H9 (cell line): ENCODE results near the gene IFRD2. TPM values are rescaled to one million over a fixed set of nuclear protein-coding genes. Genes with fewer than 3 reads are reported as not detected.

ENCODE experiments used
- DNase-seq: peaks from one replicate; pipeline ENCODE4 v3.0.0-alpha.2; 2017
- H2AFZ ChIP-seq: one replicate; pipeline ENCODE4 v1.6.1; 2013; ENCODE audit warnings: mild to moderate bottlenecking, low read length, control low read depth, moderate library complexity
- H2AK5ac ChIP-seq: 2 replicates; pipeline ENCODE4 v1.6.1; 2013; ENCODE audit warnings: low read length, control low read depth, mixed read lengths; ENCODE audit not compliant: insufficient read length
- H2BK120ac ChIP-seq: one replicate; pipeline ENCODE4 v1.6.1; 2013; ENCODE audit warnings: low read depth, mild to moderate bottlenecking, low read length, control low read depth, inconsistent platforms; ENCODE audit not compliant: poor library complexity, severe bottlenecking
- H2BK12ac ChIP-seq: 2 replicates; pipeline ENCODE4 v1.6.1; 2013; ENCODE audit warnings: low read length, control low read depth, mixed read lengths, low read depth; ENCODE audit not compliant: insufficient read length
- H2BK15ac ChIP-seq: 2 replicates; pipeline ENCODE4 v1.6.1; 2013; ENCODE audit warnings: low read depth, low read length, control low read depth
- H2BK20ac ChIP-seq: one replicate; pipeline ENCODE4 v1.6.1; 2013; ENCODE audit warnings: low read depth, mild to moderate bottlenecking, low read length, control low read depth, inconsistent platforms; ENCODE audit not compliant: poor library complexity, severe bottlenecking
- H2BK5ac ChIP-seq: 2 replicates; pipeline ENCODE4 v1.6.1; 2013; ENCODE audit warnings: low read length, control low read depth, mixed read lengths; ENCODE audit not compliant: insufficient read length
- H3K14ac ChIP-seq: 2 replicates; pipeline ENCODE4 v1.6.1; 2013; ENCODE audit warnings: low read length, control low read depth; ENCODE audit not compliant: insufficient read depth
- H3K18ac ChIP-seq: 2 replicates; pipeline ENCODE4 v1.6.1; 2013; ENCODE audit warnings: low read depth, mild to moderate bottlenecking, mixed read lengths, low read length, control low read depth; ENCODE audit not compliant: insufficient read length
- H3K23ac ChIP-seq: 2 replicates; pipeline ENCODE4 v1.6.1; 2013; ENCODE audit warnings: low read length, control low read depth, mixed read lengths, low read depth; ENCODE audit not compliant: insufficient read length
- H3K23me2 ChIP-seq: 2 replicates; pipeline ENCODE4 v1.6.1; 2013; ENCODE audit warnings: low read depth, mild to moderate bottlenecking, mixed read lengths, low read length, control low read depth; ENCODE audit not compliant: insufficient read length, poor library complexity, severe bottlenecking
- H3K27ac ChIP-seq: 2 replicates; pipeline ENCODE4 v1.5.1; 2013; ENCODE audit warnings: low read length, control low read depth, mixed read lengths, low read depth; ENCODE audit not compliant: insufficient read length
- H3K27me3 ChIP-seq: 2 replicates; pipeline ENCODE4 v1.6.1; 2013; ENCODE audit warnings: low read length, control low read depth, inconsistent platforms; ENCODE audit not compliant: insufficient read depth
- H3K4ac ChIP-seq: 2 replicates; pipeline ENCODE4 v1.6.1; 2013; ENCODE audit warnings: low read depth, mild to moderate bottlenecking, control low read depth, inconsistent platforms, low read length, moderate library complexity
- H3K4me1 ChIP-seq: 2 replicates; pipeline ENCODE4 v1.6.1; 2013; ENCODE audit warnings: low read length, control low read depth, inconsistent platforms; ENCODE audit not compliant: insufficient read depth
- H3K4me2 ChIP-seq: 2 replicates; pipeline ENCODE4 v1.6.1; 2013; ENCODE audit warnings: low read length, control low read depth, mixed read lengths; ENCODE audit not compliant: insufficient read length, insufficient read depth
- H3K56ac ChIP-seq: 2 replicates; pipeline ENCODE4 v1.6.1; 2013; ENCODE audit warnings: low read depth, mild to moderate bottlenecking, mixed read lengths, low read length, control low read depth; ENCODE audit not compliant: insufficient read length
- H3K79me1 ChIP-seq: 2 replicates; pipeline ENCODE4 v1.6.1; 2013; ENCODE audit warnings: low read depth, mild to moderate bottlenecking, moderate library complexity, low read length, control low read depth, inconsistent platforms; ENCODE audit not compliant: insufficient read depth, poor library complexity, severe bottlenecking
- H3K79me2 ChIP-seq: 2 replicates; pipeline ENCODE4 v1.6.1; 2013; ENCODE audit warnings: low read length, control low read depth, inconsistent platforms; ENCODE audit not compliant: insufficient read depth
- H3K9ac ChIP-seq: 2 replicates; pipeline ENCODE4 v1.6.1; 2013; ENCODE audit warnings: low read length, control low read depth, mixed read lengths; ENCODE audit not compliant: insufficient read length; ENCODE audit errors: extremely low read depth
- H3K9me3 ChIP-seq: one replicate; pipeline ENCODE4 v1.6.1; 2013; ENCODE audit warnings: low read depth, low read length, inconsistent platforms; ENCODE audit not compliant: control insufficient read depth
- H3T11ph ChIP-seq: one replicate; pipeline ENCODE4 v1.6.1; 2013; ENCODE audit warnings: mild to moderate bottlenecking, low read length, control low read depth, inconsistent platforms
- H4K20me1 ChIP-seq: one replicate; pipeline ENCODE4 v1.6.1; 2013; ENCODE audit not compliant: control insufficient read depth, insufficient read length, insufficient read depth
- H4K5ac ChIP-seq: 2 replicates; pipeline ENCODE4 v1.6.1; 2013; ENCODE audit warnings: low read depth, mild to moderate bottlenecking, mixed read lengths, low read length, control low read depth; ENCODE audit not compliant: insufficient read length
- H4K8ac ChIP-seq: replicated peaks from 2 replicates; pipeline ENCODE4 v1.6.1; 2013; ENCODE audit warnings: low read length, control low read depth, mixed read lengths, low read depth; ENCODE audit not compliant: insufficient read length
- H4K91ac ChIP-seq: 2 replicates; pipeline ENCODE4 v1.6.1; 2013; ENCODE audit warnings: low read depth, mild to moderate bottlenecking, moderate library complexity, mixed read lengths, low read length, control low read depth; ENCODE audit not compliant: insufficient read length
- H3K27ac Mint-ChIP-seq, 3 experiments: 2 replicates in 2 of 3; 3 replicates in 1 of 3; pipeline ENCODE4 v1.8.0; 2020 to 2021; ENCODE audit warnings: mixed read lengths in 3 of 3, mild to moderate bottlenecking in 1 of 3, moderate library complexity in 1 of 3
- H3K27me3 Mint-ChIP-seq: 2 replicates; pipeline ENCODE4 v1.8.0; 2021; ENCODE audit warnings: low read depth, mild to moderate bottlenecking, moderate library complexity, mixed read lengths
- H3K36me3 Mint-ChIP-seq, 3 experiments: 2 replicates in 2 of 3; 3 replicates in 1 of 3; pipeline ENCODE4 v1.8.0; 2020 to 2021; ENCODE audit warnings: low read depth in 3 of 3, mixed read lengths in 3 of 3; ENCODE audit not compliant: insufficient read depth in 1 of 3
- H3K4me1 Mint-ChIP-seq, 2 experiments: 2 replicates each; pipeline ENCODE4 v1.8.0; 2020; ENCODE audit warnings: mixed read lengths in 2 of 2
- H3K4me3 Mint-ChIP-seq, 2 experiments: 2 replicates in 1 of 2; 3 replicates in 1 of 2; pipeline ENCODE4 v1.8.0; 2020 to 2021; ENCODE audit warnings: mild to moderate bottlenecking in 2 of 2, mixed read lengths in 2 of 2, moderate library complexity in 1 of 2
- H3K9me3 Mint-ChIP-seq, 2 experiments: 2 replicates in 1 of 2; 3 replicates in 1 of 2; pipeline ENCODE4 v1.8.0; 2020; ENCODE audit warnings: mild to moderate bottlenecking in 2 of 2, mixed read lengths in 2 of 2, moderate library complexity in 1 of 2
- WGBS: extraction: QIAGEN DNeasy Blood & Tissue Kit; methylation state at CpG from one replicate; pipeline ENCODE4 v1.1.7; 2013; ENCODE audit warnings: missing lambda C conversion rate, low lambda C conversion rate, mixed read lengths; ENCODE audit not compliant: insufficient read length; ENCODE audit errors: extremely low coverage; 5-methylcytosine and 5-hydroxymethylcytosine counted together
- total RNA-seq: library from RNA; stranded (reverse); gene quantifications from 2 replicates; pipeline ENCODE4 v1.2.1, GENCODE V29; 2021
- TF ChIP-seq, protein P1 (sequence below): fragments of 200-600 bp; sonication (generic); conservative IDR thresholded peaks from 3 replicates; pipeline ENCODE4 v1.8.0; 2021; ENCODE audit warnings: antibody characterized with exemption, mild to moderate bottlenecking

Gene IFRD2
- total RNA-seq, 1 experiment from 2014 or later = 109 TPM

DNA sequence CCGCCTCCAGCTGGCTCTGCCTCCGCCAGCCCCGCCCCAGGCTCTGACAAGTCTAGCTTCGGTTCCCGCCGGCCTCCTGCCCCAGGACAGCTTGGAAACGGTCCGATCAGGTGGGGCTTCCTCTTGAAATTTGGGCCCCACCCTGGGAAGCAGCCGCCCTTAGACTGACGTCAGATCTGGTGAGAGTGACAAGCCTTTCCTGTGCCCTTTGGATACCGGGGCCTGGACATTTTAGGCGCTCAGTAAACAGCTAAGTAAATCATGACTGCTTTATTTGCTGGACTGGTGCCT is 7.4 kb upstream of the IFRD2 start:
- H2AFZ ChIP-seq = no peak overlapping the region
- no peak overlapping the region for H4K91ac ChIP-seq
- no peak overlapping the region for H3K23ac ChIP-seq
- peaks cover 6% of the 10 kb centered on the region for H3K23me2 ChIP-seq
- DNase-seq = no peak
- H3K27me3 ChIP-seq = no peaks in the 10 kb centered on the region
- Mint-ChIP-seq H3K9me3 (peaks cover 0 to 2% of the 10 kb centered on the region in 2 experiments; a peak in 2 of 5 replicates), H3K27me3 (no peaks in the 10 kb centered on the region), H3K4me1 (peaks cover 25 to 27% of the 10 kb centered on the region in 2 experiments), H3K36me3 (peaks cover 0 to 8% (median 1%) of the 10 kb centered on the region in 3 experiments; a peak in 1 of 7 replicates), H3K4me3 (peak overlapping the region; percentile 87 to 99), H3K27ac (peak overlapping the region in 2 of 3 experiments; percentile 20 to 96; a peak in 2 of 7 replicates)
- H3K79me1 ChIP-seq = no peaks in the 10 kb centered on the region
- H3K14ac ChIP-seq = no peak overlapping the region
- H3K4me1 ChIP-seq = no peaks in the 10 kb centered on the region
- H3K79me2 ChIP-seq = no peaks in the 10 kb centered on the region
- no peak overlapping the region for H3K4ac ChIP-seq
- H3K27ac ChIP-seq = peak overlapping the region; percentile 21
- H2BK12ac ChIP-seq = no peak overlapping the region
- no peak overlapping the region for H2BK120ac ChIP-seq
- no peak overlapping the region for H4K5ac ChIP-seq
- H2BK15ac ChIP-seq = no peak overlapping the region
- no peak overlapping the region for H2BK20ac ChIP-seq
- TF ChIP-seq, protein P1, sequence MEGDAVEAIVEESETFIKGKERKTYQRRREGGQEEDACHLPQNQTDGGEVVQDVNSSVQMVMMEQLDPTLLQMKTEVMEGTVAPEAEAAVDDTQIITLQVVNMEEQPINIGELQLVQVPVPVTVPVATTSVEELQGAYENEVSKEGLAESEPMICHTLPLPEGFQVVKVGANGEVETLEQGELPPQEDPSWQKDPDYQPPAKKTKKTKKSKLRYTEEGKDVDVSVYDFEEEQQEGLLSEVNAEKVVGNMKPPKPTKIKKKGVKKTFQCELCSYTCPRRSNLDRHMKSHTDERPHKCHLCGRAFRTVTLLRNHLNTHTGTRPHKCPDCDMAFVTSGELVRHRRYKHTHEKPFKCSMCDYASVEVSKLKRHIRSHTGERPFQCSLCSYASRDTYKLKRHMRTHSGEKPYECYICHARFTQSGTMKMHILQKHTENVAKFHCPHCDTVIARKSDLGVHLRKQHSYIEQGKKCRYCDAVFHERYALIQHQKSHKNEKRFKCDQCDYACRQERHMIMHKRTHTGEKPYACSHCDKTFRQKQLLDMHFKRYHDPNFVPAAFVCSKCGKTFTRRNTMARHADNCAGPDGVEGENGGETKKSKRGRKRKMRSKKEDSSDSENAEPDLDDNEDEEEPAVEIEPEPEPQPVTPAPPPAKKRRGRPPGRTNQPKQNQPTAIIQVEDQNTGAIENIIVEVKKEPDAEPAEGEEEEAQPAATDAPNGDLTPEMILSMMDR = no peak
- peak overlapping the region; percentile 45 for H3K4me2 ChIP-seq
- no peaks in the 10 kb centered on the region for H3K9me3 ChIP-seq
- no peak overlapping the region for H3K56ac ChIP-seq
- no peak overlapping the region for H3K18ac ChIP-seq
- WGBS = no CpG with 5 or more reads among the region's 12 CpGs
- no peak overlapping the region for H2BK5ac ChIP-seq
- peak overlapping the region; percentile 17 for H3K9ac ChIP-seq
- no peaks in the 10 kb centered on the region for H4K20me1 ChIP-seq
- no peak overlapping the region for H3T11ph ChIP-seq
- no peak overlapping the region for H4K8ac ChIP-seq
- no peak overlapping the region for H2AK5ac ChIP-seq
